Endodermal cell (in vitro differentiated cells): ENCODE measurements around the gene RAN. TPM values are rescaled to one million over a fixed set of nuclear protein-coding genes. Genes with fewer than 3 reads are reported as not detected.
A peak's percentile ranks its signal among the peaks of the same experiment; 100 is the strongest.

Source experiments
- DNase-seq: peaks from one replicate; pipeline ENCODE4 v3.0.0-alpha.2; 2017
- H3K27ac ChIP-seq: 2 replicates; pipeline ENCODE4 v1.5.1; 2013; ENCODE audit warnings: mild to moderate bottlenecking, low read depth, low read length, moderate library complexity
- H3K27me3 ChIP-seq: 2 replicates; pipeline ENCODE4 v1.6.1; 2013; ENCODE audit warnings: mild to moderate bottlenecking, low read length, moderate library complexity; ENCODE audit not compliant: insufficient read depth, control insufficient read depth, poor library complexity, severe bottlenecking
- H3K36me3 ChIP-seq: 2 replicates; pipeline ENCODE4 v1.7.0; 2013; ENCODE audit warnings: mild to moderate bottlenecking, low read length, moderate library complexity; ENCODE audit not compliant: control insufficient read depth, insufficient read depth
- H3K4me1 ChIP-seq: one replicate; pipeline ENCODE4 v1.7.0; 2013; ENCODE audit warnings: low read length; ENCODE audit not compliant: control insufficient read depth, insufficient read depth
- H3K4me3 ChIP-seq: 2 replicates; pipeline ENCODE4 v1.5.1; 2013; ENCODE audit warnings: mild to moderate bottlenecking, low read length, moderate library complexity
- H3K9ac ChIP-seq: 2 replicates; pipeline ENCODE4 v1.6.1; 2013; ENCODE audit warnings: mild to moderate bottlenecking, low read length, moderate library complexity; ENCODE audit not compliant: poor library complexity, severe bottlenecking; ENCODE audit errors: extremely low read depth
- H3K9me3 ChIP-seq: 2 replicates; pipeline ENCODE4 v1.6.1; 2013; ENCODE audit warnings: mild to moderate bottlenecking, low read length, moderate library complexity; ENCODE audit not compliant: control insufficient read depth
- H3K27ac Mint-ChIP-seq: 2 replicates; pipeline ENCODE4 v1.8.0; 2020; ENCODE audit warnings: mixed read lengths
- H3K27me3 Mint-ChIP-seq: 2 replicates; pipeline ENCODE4 v1.8.0; 2021; ENCODE audit warnings: mild to moderate bottlenecking, mixed read lengths; ENCODE audit not compliant: insufficient read depth
- H3K36me3 Mint-ChIP-seq: 2 replicates; pipeline ENCODE4 v1.8.0; 2020; ENCODE audit warnings: low read depth, mixed read lengths
- H3K4me1 Mint-ChIP-seq: 2 replicates; pipeline ENCODE4 v1.8.0; 2020; ENCODE audit warnings: mixed read lengths
- H3K4me3 Mint-ChIP-seq: 2 replicates; pipeline ENCODE4 v1.8.0; 2020; ENCODE audit warnings: mild to moderate bottlenecking, moderate library complexity, mixed read lengths
- H3K9me3 Mint-ChIP-seq: 2 replicates; pipeline ENCODE4 v1.8.0; 2020; ENCODE audit warnings: mild to moderate bottlenecking, mixed read lengths
- WGBS, 2 experiments: methylation state at CpG; one replicate each; pipeline versions ENCODE4 v1.1.5 to v1.1.7; 2013; ENCODE audit warnings: missing lambda C conversion rate in 2 of 2, mixed read lengths in 1 of 2; ENCODE audit not compliant: insufficient coverage in 1 of 2, insufficient read length in 1 of 2; 5-methylcytosine and 5-hydroxymethylcytosine counted together
- total RNA-seq, 2 donors: library from RNA; stranded (reverse); fragmentation: NEBNext Ultra II Directional in 1 of 2; extraction: Animal tissue kit (Norgen Biotek cat#: 25700) in 1 of 2; gene quantifications; 2 replicates in 1 of 2; 3 replicates in 1 of 2; pipeline ENCODE4 v1.2.1, GENCODE V29; 2021
- TF ChIP-seq, protein P1 (sequence below): fragments of 200-600 bp; sonication (generic); conservative IDR thresholded peaks from 2 replicates; pipeline ENCODE4 v1.5.0; 2021; ENCODE audit warnings: antibody characterized with exemption, mild to moderate bottlenecking

The RAN gene
- total RNA-seq, 2 donors from 2014 or later = 1,323 to 1,383 TPM

DNA sequence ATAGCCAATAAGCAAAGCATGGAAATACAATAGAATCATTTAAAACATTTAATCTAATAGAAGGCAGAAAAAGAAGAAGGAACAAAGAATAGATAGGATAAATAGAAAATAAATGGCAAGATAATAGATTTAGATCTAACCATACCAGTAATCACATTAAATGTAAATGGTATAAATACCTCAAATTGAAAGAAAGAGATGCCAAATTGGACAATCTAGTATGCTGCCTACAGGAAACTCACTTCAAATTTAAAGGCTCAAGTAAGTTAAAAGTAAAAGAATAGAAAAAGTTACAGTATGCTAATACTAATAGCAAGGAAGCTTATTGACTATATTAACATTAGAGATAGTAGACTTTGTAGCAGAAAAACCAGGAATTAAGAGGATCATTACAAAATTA is 40.1 kb downstream of the RAN start:
- no peak overlapping the region for H3K9ac ChIP-seq
- Mint-ChIP-seq H3K36me3 (no peaks in the 10 kb centered on the region), H3K27ac (no peak overlapping the region), H3K4me1 (no peaks in the 10 kb centered on the region), H3K27me3 (peaks cover 7% of the 10 kb centered on the region), H3K9me3 (peaks cover 20% of the 10 kb centered on the region), H3K4me3 (no peak overlapping the region)
- no peaks in the 10 kb centered on the region for H3K36me3 ChIP-seq
- peaks cover 14% of the 10 kb centered on the region for H3K9me3 ChIP-seq
- H3K27me3 ChIP-seq = peaks cover 5% of the 10 kb centered on the region
- H3K27ac ChIP-seq = no peak overlapping the region
- TF ChIP-seq, protein P1, sequence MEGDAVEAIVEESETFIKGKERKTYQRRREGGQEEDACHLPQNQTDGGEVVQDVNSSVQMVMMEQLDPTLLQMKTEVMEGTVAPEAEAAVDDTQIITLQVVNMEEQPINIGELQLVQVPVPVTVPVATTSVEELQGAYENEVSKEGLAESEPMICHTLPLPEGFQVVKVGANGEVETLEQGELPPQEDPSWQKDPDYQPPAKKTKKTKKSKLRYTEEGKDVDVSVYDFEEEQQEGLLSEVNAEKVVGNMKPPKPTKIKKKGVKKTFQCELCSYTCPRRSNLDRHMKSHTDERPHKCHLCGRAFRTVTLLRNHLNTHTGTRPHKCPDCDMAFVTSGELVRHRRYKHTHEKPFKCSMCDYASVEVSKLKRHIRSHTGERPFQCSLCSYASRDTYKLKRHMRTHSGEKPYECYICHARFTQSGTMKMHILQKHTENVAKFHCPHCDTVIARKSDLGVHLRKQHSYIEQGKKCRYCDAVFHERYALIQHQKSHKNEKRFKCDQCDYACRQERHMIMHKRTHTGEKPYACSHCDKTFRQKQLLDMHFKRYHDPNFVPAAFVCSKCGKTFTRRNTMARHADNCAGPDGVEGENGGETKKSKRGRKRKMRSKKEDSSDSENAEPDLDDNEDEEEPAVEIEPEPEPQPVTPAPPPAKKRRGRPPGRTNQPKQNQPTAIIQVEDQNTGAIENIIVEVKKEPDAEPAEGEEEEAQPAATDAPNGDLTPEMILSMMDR = no peak
- H3K4me3 ChIP-seq = no peak overlapping the region
- no peak for DNase-seq
- no peaks in the 10 kb centered on the region for H3K4me1 ChIP-seq

DNA sequence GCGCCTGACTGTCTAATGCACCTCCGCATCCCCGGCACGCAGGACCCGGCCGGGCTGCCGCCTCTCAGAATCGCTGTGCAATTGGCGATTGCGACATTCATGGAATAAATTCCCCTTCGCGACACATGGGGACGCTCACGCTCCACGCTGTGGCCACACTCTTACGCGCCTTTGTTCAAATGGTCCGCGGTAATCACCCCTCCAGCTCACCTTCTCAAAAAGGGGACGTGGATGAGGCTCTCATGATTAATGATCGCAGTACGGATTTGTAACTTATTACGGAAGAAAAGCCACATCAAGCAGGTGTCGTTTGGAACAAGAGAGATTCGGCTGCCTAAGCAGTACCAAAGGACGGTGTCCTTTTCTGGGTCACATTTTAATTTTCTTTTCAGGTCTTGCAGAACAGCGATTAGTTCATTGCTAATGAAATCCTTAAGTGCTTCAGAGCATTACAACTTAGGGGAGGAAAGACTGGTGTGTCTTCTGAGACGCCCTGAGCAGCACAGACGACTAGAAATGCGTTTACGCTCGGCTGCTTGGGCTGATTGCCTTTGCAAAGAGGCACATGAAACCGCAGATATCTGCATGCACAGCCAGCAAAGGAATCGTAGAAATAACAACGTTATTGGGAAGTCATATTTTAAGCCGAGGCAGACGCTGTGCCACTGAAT is 44.5 kb downstream of the RAN start:
- 44 to 48% methylated on average over 22 to 36 of the region's 37 CpGs for WGBS, 2 experiments
- H3K27ac ChIP-seq = no peak overlapping the region
- TF ChIP-seq, protein P1 = peak; percentile 95
- Mint-ChIP-seq H3K4me1 (no peaks in the 10 kb centered on the region), H3K27me3 (peaks cover 14% of the 10 kb centered on the region), H3K9me3 (peaks cover 15% of the 10 kb centered on the region), H3K4me3 (no peak overlapping the region), H3K27ac (no peak overlapping the region), H3K36me3 (no peaks in the 10 kb centered on the region)
- peaks cover 11% of the 10 kb centered on the region for H3K9me3 ChIP-seq
- DNase-seq = peak; percentile 86
- H3K27me3 ChIP-seq = peaks cover 5% of the 10 kb centered on the region
- H3K4me1 ChIP-seq = no peaks in the 10 kb centered on the region
- no peak overlapping the region for H3K4me3 ChIP-seq
- no peaks in the 10 kb centered on the region for H3K36me3 ChIP-seq
- H3K9ac ChIP-seq = no peak overlapping the region

DNA sequence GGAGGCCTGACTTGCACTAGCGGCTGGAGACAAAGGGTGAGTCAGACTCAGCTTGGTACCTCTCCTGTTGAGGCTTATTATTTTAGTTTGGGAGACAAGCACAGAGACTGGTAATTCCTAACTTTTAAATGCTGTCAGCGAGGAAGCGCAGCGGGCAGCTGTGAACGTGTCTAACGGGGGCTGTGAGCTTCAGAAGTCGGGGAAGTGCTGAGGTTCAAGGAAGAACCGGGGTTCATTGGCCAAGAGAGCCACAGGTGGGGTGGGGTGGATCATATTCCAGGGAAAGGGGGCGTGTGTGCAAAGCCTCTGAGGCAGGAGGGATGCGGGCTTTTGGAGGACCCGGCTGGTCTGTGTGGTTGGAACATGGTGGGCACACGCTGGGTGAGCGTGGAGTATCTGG is 45.7 kb downstream of the RAN start:
- Mint-ChIP-seq H3K27me3 (peaks cover 14% of the 10 kb centered on the region), H3K4me1 (no peaks in the 10 kb centered on the region), H3K36me3 (no peaks in the 10 kb centered on the region), H3K9me3 (peaks cover 6% of the 10 kb centered on the region), H3K27ac (no peak overlapping the region), H3K4me3 (no peak overlapping the region)
- Histone ChIP-seq H3K27ac (no peak overlapping the region), H3K4me1 (no peaks in the 10 kb centered on the region), H3K27me3 (peaks cover 5% of the 10 kb centered on the region), H3K36me3 (no peaks in the 10 kb centered on the region), H3K9ac (no peak overlapping the region), H3K9me3 (no peaks in the 10 kb centered on the region), H3K4me3 (no peak overlapping the region)
- WGBS, 2 experiments = 95 to 100% methylated on average over 8 to 13 of the region's 13 CpGs
- TF ChIP-seq, protein P1 = no peak
- no peak for DNase-seq
